Endometrial microvascular endothelial cells (primary cell): Measurements from ENCODE around the gene MYL3. TPM values are rescaled to one million over a fixed set of nuclear protein-coding genes. Genes with fewer than 3 reads are reported as not detected.

ENCODE experiments used
- total RNA-seq: library from RNA; depleted of rRNA; stranded (reverse); fragments of >200 nt; gene quantifications from one replicate; pipeline ENCODE4 v1.2.3, GENCODE V29; 2015; ENCODE audit errors: inconsistent ontology term

MYL3 gene
- total RNA-seq, 1 donor from 2014 or later = not detected

Other genes starting within 250 kb of the MYL3 start
- gene ALS2CL, start 169.8 kb downstream of the MYL3 start, total RNA-seq = 6.8 TPM
- not detected for gene TMIE, start 162.1 kb downstream of the MYL3 start, total RNA-seq
- gene PRSS50, start 145.6 kb downstream of the MYL3 start, total RNA-seq = not detected
- gene PTH1R, start 14.3 kb upstream of the MYL3 start, total RNA-seq = not detected
- 27.0 TPM for gene CCDC12, start 113.3 kb upstream of the MYL3 start, total RNA-seq
- gene NBEAL2, start 116.2 kb upstream of the MYL3 start, total RNA-seq = 39.9 TPM